Activated B cell treated with CpG ODN at 0.5 μM for 24 hours (primary cell): ENCODE data around the gene TRERF1. TPM values are rescaled to one million over a fixed set of nuclear protein-coding genes. Genes with fewer than 3 reads are reported as not detected.

ENCODE experiments used
- ATAC-seq: fragments of 200-7000 bp; cut with Tn5 transposase; one replicate; pipeline ENCODE4 v1.10.0; 2021; ENCODE audit warnings: low read depth, mild to moderate bottlenecking, moderate library complexity
- CTCF ChIA-PET: fragments of 350-600 bp; sonication (Branson Sonifier 250); formaldehyde crosslinking; loops from one replicate; lab custom pipeline; 2021; ENCODE audit warnings: antibody characterized with exemption; lab: Charles Lee
- POLR2A ChIA-PET: fragments of 350-600 bp; sonication (Branson Sonifier 250); formaldehyde crosslinking; loops from one replicate; lab custom pipeline; 2021; ENCODE audit warnings: antibody characterized with exemption; lab: Charles Lee
- DNase-seq: peaks from one replicate; pipeline ENCODE4 v3.0.0; 2022
- H3K27ac Mint-ChIP-seq: one replicate; pipeline ENCODE4 v1.8.0; 2020; ENCODE audit warnings: mixed read lengths
- H3K27me3 Mint-ChIP-seq: one replicate; pipeline ENCODE4 v1.8.0; 2021; ENCODE audit warnings: mixed read lengths
- H3K36me3 Mint-ChIP-seq: one replicate; pipeline ENCODE4 v1.8.0; 2021; ENCODE audit warnings: low read depth, mixed read lengths
- H3K4me1 Mint-ChIP-seq: one replicate; pipeline ENCODE4 v1.8.0; 2021; ENCODE audit warnings: mixed read lengths
- H3K4me3 Mint-ChIP-seq: one replicate; pipeline ENCODE4 v1.8.0; 2020; ENCODE audit warnings: mild to moderate bottlenecking, mixed read lengths
- H3K9me3 Mint-ChIP-seq: one replicate; pipeline ENCODE4 v1.8.0; 2020; ENCODE audit warnings: mixed read lengths
- CTCF ChIP-seq: fragments of 200-600 bp; IDR thresholded peaks from one replicate; pipeline ENCODE4 v1.8.0; 2022; ENCODE audit warnings: antibody characterized with exemption, mild to moderate bottlenecking
- intact Hi-C: fragments of 100-400 bp; cut with micrococcal nuclease; formaldehyde crosslinking; loops from one replicate; pipeline ENCODE4 v1.15.1; 2024
- total RNA-seq: library from RNA; stranded (reverse); gene quantifications from 2 replicates; pipeline ENCODE4 v1.2.3, GENCODE V29; 2022

TRERF1 gene
- total RNA-seq, 1 donor from 2014 or later = 4.1 TPM

GRCh38 chr6:42401613-42401951, 50.1 kb downstream of the TRERF1 start:
- intact Hi-C loops = no loop called here
- no peaks in the 10 kb centered on the region for H3K9me3 Mint-ChIP-seq
- ATAC-seq (no peak), DNase-seq (no peak)
- H3K4me3 Mint-ChIP-seq = no peak overlapping the region
- no peaks in the 10 kb centered on the region for H3K36me3 Mint-ChIP-seq
- POLR2A ChIA-PET = no interaction called here
- H3K4me1 Mint-ChIP-seq = no peaks in the 10 kb centered on the region
- TF ChIP-seq CTCF = no peak
- no peak overlapping the region for H3K27ac Mint-ChIP-seq
- no peaks in the 10 kb centered on the region for H3K27me3 Mint-ChIP-seq
- CTCF ChIA-PET = interaction anchor here (0.9 kb wide), 1 partner anchor 146 kb away, joined by 5 read pairs; no protein-coding TSS in a partner anchor

GRCh38 chr6:42400886-42401612, 50.7 kb downstream of the TRERF1 start:
- no peak for TF ChIP-seq CTCF
- Mint-ChIP-seq H3K27me3 (no peaks in the 10 kb centered on the region), H3K4me3 (no peak overlapping the region), H3K4me1 (no peaks in the 10 kb centered on the region), H3K36me3 (no peaks in the 10 kb centered on the region), H3K27ac (no peak overlapping the region), H3K9me3 (no peaks in the 10 kb centered on the region)
- intact Hi-C loops = no loop called here
- DNase-seq (no peak), ATAC-seq (no peak)
- POLR2A ChIA-PET = no interaction called here
- CTCF ChIA-PET = no interaction called here

- H3K27ac Mint-ChIP-seq = no peak overlapping the region
- DNase-seq = no peak
These were observed 51.5 kb downstream of the TRERF1 start for GRCh38 chr6:42400061-42400760.

GRCh38 chr6:42396720-42397119, 55.0 kb downstream of the TRERF1 start:
- Mint-ChIP-seq H3K36me3 (no peaks in the 10 kb centered on the region), H3K27me3 (no peaks in the 10 kb centered on the region), H3K27ac (no peak overlapping the region), H3K4me1 (peaks cover 7% of the 10 kb centered on the region), H3K9me3 (no peaks in the 10 kb centered on the region), H3K4me3 (no peak overlapping the region)
- CTCF ChIA-PET = no interaction called here
- TF ChIP-seq CTCF = no peak
- POLR2A ChIA-PET = no interaction called here
- ATAC-seq = no peak
- DNase-seq = no peak
- intact Hi-C loops = no loop called here

More at GRCh38 chr6:42400061-42400760, 51.5 kb downstream of the TRERF1 start:
- Mint-ChIP-seq H3K9me3 (no peaks in the 10 kb centered on the region), H3K27me3 (no peaks in the 10 kb centered on the region), H3K4me1 (no peaks in the 10 kb centered on the region), H3K4me3 (no peak overlapping the region), H3K36me3 (no peaks in the 10 kb centered on the region)
- intact Hi-C loops = no loop called here
- CTCF ChIA-PET = no interaction called here
- POLR2A ChIA-PET = no interaction called here
- no peak for ATAC-seq
- no peak for TF ChIP-seq CTCF

GRCh38 chr6:42394881-42395620, 56.7 kb downstream of the TRERF1 start:
- CTCF ChIA-PET = no interaction called here
- Mint-ChIP-seq H3K4me1 (peaks cover 17% of the 10 kb centered on the region), H3K36me3 (no peaks in the 10 kb centered on the region), H3K27ac (peak overlapping the region; percentile 57), H3K4me3 (peak overlapping the region; percentile 25), H3K9me3 (no peaks in the 10 kb centered on the region), H3K27me3 (no peaks in the 10 kb centered on the region)
- peak; percentile 53 for ATAC-seq
- POLR2A ChIA-PET = no interaction called here
- intact Hi-C loops = no loop called here
- no peak for TF ChIP-seq CTCF
- no peak for DNase-seq
